ENCODE data around the gene CDK16.

- TF ChIP-seq CTCF (IDR thresholded peaks at IDR 0.05) = no peak
- TF ChIP-seq ZFX (IDR thresholded peaks at IDR 0.05; ENCODE audit: borderline replicate concordance) = no peak
Observed at GRCh38 chrX:47206316-47206715, 12.2 kb upstream of the CDK16 start.
